ENCODE results near the gene ZDHHC19.

The ZDHHC19 gene

GRCh38 chr3:196181127-196181546 is 30.1 kb downstream of the ZDHHC19 start:
- no peak overlapping the region for H3K4me3 ChIP-seq (replicated peaks; ENCODE audit: low read depth, low read length)
- DNase-seq (ENCODE audit: extremely low read depth, low read depth) = no peak
- TF ChIP-seq CTCF (IDR thresholded peaks at IDR 0.05; ENCODE audit: low read depth, low read length, missing control alignments) = no peak

DNA sequence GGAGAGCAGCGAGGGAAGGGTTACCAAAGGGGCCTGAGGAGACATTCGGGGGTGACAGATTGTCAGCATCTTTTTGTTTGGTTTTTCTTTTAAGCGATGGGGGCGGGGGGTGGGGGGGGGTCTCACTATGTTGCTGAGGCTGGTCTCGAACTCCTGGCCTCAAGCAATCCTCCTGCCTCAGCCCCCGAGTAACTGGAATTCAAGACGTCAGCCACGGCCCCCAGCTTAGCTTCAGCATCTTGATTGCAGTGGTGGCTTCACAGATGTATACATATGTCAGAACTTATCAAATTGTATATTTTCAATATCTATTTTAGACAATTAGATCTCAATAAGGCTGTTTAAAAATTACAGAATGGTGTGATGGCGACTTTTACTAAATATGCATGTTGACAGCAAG is 30.9 kb downstream of the ZDHHC19 start:
- no peak overlapping the region for H3K4me3 ChIP-seq (replicated peaks; ENCODE audit: low read depth, low read length)

DNA sequence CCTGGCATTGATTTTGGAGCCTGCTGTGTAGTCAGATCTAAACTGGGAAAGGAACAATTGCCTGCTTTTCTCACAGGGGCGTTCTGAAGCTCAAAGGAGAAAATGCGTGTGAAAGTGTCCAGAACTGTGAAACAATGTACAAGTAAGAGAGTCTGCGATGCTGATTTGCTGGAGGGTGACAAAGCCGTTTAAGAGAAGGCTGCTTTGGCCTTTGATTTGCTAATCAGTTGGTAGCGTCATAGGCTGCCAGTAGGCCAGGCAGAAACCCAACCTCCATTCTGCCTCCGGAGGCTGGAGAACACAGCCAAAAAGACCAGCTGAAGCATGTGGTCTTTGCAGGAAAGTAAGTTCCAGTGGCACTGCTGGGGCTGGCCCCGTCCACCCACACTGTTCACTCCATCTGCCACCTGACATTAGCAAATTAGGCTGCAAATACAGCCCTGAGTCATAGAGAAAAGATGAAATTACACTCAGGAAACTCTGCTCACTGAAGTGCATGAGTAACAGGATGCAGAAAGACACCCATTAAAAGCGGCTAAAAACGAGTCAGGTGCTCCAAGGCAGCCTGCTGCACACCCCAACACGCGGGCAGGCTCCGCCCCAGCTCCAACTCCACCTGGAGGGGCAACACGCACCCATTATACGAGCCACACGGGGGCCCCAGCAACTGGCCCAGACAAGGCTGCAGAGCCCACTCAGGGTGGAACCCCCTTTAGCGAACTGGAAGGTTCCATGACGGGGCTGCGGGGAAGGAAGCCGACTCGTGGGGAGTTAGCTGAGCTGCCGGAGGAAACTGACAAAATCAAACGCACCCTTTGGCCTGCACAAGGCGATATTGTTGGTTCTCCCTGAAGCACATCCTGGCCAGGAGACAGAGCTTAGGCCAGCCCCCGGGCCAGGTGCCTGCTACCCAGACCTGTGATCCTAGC is 31.6 kb downstream of the ZDHHC19 start:
- no peak overlapping the region for H3K4me3 ChIP-seq (replicated peaks; ENCODE audit: low read depth, low read length)
- TF ChIP-seq CTCF (IDR thresholded peaks at IDR 0.05; ENCODE audit: low read depth, low read length, missing control alignments) = no peak
- DNase-seq (ENCODE audit: extremely low read depth, low read depth) = peak; percentile 38

More for the DNA sequence above, 30.9 kb downstream of the ZDHHC19 start:
- no peak for TF ChIP-seq CTCF (IDR thresholded peaks at IDR 0.05; ENCODE audit: low read depth, low read length, missing control alignments)
- DNase-seq (ENCODE audit: extremely low read depth, low read depth) = no peak

DNA sequence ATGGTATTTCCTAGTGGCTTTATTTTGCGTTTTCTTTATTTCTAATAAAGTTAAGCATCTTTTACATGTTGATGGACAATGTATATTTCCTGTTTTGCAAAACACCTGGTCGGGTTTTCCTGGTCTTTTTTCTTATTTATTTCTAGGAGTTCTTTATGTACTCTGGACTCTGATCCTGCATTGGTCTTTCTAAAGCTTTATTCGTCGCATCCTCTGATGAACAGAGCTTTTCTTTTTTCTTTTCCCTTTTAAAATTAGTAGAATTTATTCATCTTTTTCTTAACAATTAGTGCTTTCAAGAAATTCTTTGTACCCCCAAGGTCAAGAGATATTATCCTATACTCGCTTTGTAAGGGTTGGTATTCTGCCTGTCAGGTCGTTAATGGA is 32.2 kb downstream of the ZDHHC19 start:
- no peak for DNase-seq (ENCODE audit: extremely low read depth, low read depth)
- H3K4me3 ChIP-seq (replicated peaks; ENCODE audit: low read depth, low read length) = no peak overlapping the region
- TF ChIP-seq CTCF (IDR thresholded peaks at IDR 0.05; ENCODE audit: low read depth, low read length, missing control alignments) = no peak

- no peak for TF ChIP-seq CTCF (IDR thresholded peaks at IDR 0.05; ENCODE audit: low read depth, low read length, missing control alignments)
- no peak for DNase-seq (ENCODE audit: extremely low read depth, low read depth)
- no peak overlapping the region for H3K4me3 ChIP-seq (replicated peaks; ENCODE audit: low read depth, low read length)
Observed at GRCh38 chr3:196177967-196178366, 33.2 kb downstream of the ZDHHC19 start.

GRCh38 chr3:196177567-196177966 is 33.6 kb downstream of the ZDHHC19 start:
- no peak for DNase-seq (ENCODE audit: extremely low read depth, low read depth)
- no peak for TF ChIP-seq CTCF (IDR thresholded peaks at IDR 0.05; ENCODE audit: low read depth, low read length, missing control alignments)

More at GRCh38 chr3:196177567-196177966, 33.6 kb downstream of the ZDHHC19 start:
- no peak overlapping the region for H3K4me3 ChIP-seq (replicated peaks; ENCODE audit: low read depth, low read length)

All from HFF-Myc (cell line).